ENCODE results near the gene LHX3. TPM values are rescaled to one million over a fixed set of nuclear protein-coding genes. Genes with fewer than 3 reads are reported as not detected.

Gene LHX3
- total and polyA plus RNA-seq, 2 donors from 2014 or later, result not detected

DNA sequence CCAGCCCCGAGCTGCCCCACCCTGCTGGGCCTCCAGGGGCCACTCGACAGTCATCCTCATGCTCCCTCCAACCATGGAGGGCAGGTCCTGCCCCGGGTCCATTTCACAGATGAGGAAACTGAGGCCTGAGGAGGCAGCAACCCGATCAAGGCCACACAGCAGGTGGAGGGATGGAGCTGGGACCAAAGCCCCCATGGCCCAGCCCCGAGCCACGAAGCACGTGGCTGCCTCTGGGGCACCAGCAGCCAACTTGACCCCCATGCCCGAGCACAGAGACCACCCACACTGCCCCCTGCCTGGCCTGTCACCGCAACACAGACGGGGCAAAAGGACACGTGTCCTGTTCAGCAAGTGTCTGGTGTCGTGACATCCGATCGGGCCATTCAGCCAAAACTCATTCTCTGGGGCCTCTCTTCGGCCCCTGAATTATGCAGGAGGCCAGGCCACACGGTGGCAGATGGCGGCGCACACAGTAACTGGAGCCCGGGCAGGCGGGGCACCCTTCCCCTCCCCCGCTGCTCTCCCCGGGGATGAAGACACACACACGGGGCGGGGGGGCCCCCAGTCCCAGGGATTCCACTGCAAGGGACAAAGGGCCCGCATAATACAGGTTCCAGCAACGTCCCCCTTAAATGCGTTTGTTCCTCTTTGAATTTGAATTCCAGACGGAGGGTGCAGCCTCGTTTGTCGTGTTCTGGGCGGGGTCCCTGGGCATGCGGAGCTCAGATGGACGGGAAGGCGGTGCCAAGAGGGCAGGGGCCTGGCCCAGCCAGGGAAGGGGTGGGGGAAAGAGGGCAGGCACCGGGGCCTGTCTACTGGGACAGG, 56.8 kb downstream of the LHX3 start:
- H3K4me1 ChIP-seq (ENCODE audit: control insufficient read depth in 2 of 3, insufficient read depth in 2 of 3, low read depth in 1 of 3, low read length in 3 of 3), result no peaks in the 10 kb centered on the region
- FAIRE-seq (no peak), DNase-seq (peak in 4 of 5 donors; percentile 74 to 83 (median 78))
- H3K27ac ChIP-seq (ENCODE audit: low read depth in 2 of 2, low read length in 2 of 2), result no peak overlapping the region
- no peak overlapping the region for H3K9ac ChIP-seq (ENCODE audit: low read length in 3 of 3)
- H3K4me3 ChIP-seq (ENCODE audit: low read length in 3 of 3), result no peak overlapping the region
- intact Hi-C loops (cut with DNase I), result no loop called here
- TF ChIP-seq, protein P1, sequence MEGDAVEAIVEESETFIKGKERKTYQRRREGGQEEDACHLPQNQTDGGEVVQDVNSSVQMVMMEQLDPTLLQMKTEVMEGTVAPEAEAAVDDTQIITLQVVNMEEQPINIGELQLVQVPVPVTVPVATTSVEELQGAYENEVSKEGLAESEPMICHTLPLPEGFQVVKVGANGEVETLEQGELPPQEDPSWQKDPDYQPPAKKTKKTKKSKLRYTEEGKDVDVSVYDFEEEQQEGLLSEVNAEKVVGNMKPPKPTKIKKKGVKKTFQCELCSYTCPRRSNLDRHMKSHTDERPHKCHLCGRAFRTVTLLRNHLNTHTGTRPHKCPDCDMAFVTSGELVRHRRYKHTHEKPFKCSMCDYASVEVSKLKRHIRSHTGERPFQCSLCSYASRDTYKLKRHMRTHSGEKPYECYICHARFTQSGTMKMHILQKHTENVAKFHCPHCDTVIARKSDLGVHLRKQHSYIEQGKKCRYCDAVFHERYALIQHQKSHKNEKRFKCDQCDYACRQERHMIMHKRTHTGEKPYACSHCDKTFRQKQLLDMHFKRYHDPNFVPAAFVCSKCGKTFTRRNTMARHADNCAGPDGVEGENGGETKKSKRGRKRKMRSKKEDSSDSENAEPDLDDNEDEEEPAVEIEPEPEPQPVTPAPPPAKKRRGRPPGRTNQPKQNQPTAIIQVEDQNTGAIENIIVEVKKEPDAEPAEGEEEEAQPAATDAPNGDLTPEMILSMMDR (IDR thresholded peaks at IDR 0.05; ENCODE audit: borderline replicate concordance, extremely low read depth, insufficient read depth), result no peak
- H3K9me3 ChIP-seq (ENCODE audit: control insufficient read depth in 2 of 3, insufficient read depth in 1 of 3, low read length in 3 of 3), result no peaks in the 10 kb centered on the region
- no peaks in the 10 kb centered on the region for H3K36me3 ChIP-seq (ENCODE audit: control insufficient read depth in 2 of 3, insufficient read depth in 3 of 3, low read length in 3 of 3)
- H3K27me3 ChIP-seq (ENCODE audit: control insufficient read depth, insufficient read depth, low read length), result peaks cover 3% of the 10 kb centered on the region

DNA sequence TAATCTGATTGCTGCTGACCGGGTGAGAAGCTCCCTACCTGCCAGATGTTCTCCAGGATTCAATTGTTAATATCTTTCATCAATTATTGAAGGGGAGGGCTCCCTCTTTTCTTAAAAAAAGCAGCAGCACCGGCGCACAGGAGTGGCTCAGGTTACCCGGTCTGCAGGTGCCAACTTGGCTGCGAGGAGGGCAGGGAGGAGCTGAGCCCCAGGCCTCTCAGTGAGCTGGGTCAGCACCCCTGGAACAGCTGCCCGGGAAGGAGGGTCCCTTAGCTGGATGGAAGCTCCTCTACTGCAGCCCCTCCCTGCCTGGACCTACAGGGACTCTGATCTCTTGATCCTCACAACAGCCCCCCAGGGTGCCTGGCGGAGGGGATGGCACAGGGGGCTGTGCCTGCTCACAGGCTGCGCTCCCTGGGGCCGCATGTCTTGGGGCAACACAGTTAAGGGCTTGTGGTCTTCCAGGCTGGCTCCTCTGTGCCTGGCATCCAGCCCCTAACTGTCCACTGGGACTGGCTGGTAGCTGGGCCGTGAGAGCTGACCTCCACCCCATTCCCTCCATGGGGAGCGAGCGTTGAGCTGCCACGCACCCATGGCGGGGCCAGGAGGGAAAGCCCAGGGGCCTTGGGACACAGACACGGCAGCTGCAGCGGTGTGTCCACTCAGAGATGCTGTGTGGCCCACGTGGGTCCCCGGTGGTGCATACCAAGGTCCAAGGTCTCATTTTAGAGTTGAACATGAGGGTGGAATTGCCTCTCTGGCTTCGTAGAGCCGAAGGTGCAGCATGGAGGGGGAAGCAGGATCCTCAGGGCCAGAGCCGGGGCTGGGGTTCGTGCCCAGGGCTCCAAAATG, 57.7 kb downstream of the LHX3 start:
- Histone ChIP-seq H3K9me3 (ENCODE audit: control insufficient read depth in 2 of 3, insufficient read depth in 1 of 3, low read length in 3 of 3) (no peaks in the 10 kb centered on the region), H3K27me3 (ENCODE audit: control insufficient read depth, insufficient read depth, low read length) (peaks cover 3% of the 10 kb centered on the region), H3K4me3 (ENCODE audit: low read length in 3 of 3) (no peak overlapping the region), H3K36me3 (ENCODE audit: control insufficient read depth in 2 of 3, insufficient read depth in 3 of 3, low read length in 3 of 3) (no peaks in the 10 kb centered on the region), H3K9ac (ENCODE audit: low read length in 3 of 3) (no peak overlapping the region), H3K4me1 (ENCODE audit: control insufficient read depth in 2 of 3, insufficient read depth in 2 of 3, low read depth in 1 of 3, low read length in 3 of 3) (no peaks in the 10 kb centered on the region), H3K27ac (ENCODE audit: low read depth in 2 of 2, low read length in 2 of 2) (no peak overlapping the region)
- intact Hi-C loops (cut with DNase I), result no loop called here
- TF ChIP-seq, protein P1 (IDR thresholded peaks at IDR 0.05; ENCODE audit: borderline replicate concordance, extremely low read depth, insufficient read depth), result no peak
- FAIRE-seq (no peak), DNase-seq (no peak)

Other genes with a start within 250 kb of the LHX3 start
- 40.2 TPM for gene UBAC1, start 243.8 kb downstream of the LHX3 start, total RNA-seq
- 52.6 TPM for gene UBAC1, start 243.8 kb downstream of the LHX3 start, polyA plus RNA-seq (ENCODE audit: insufficient read depth, low read depth, low replicate concordance)
- gene NACC2, start 109.8 kb downstream of the LHX3 start, total RNA-seq, result 30.9 TPM
- 7.1 TPM for gene NACC2, start 109.8 kb downstream of the LHX3 start, polyA plus RNA-seq (ENCODE audit: insufficient read depth, low read depth, low replicate concordance)
- gene TMEM250, start 86.3 kb downstream of the LHX3 start, total RNA-seq, result 33.1 TPM
- 22.2 TPM for gene TMEM250, start 86.3 kb downstream of the LHX3 start, polyA plus RNA-seq (ENCODE audit: insufficient read depth, low read depth, low replicate concordance)
- gene QSOX2, start 40.7 kb upstream of the LHX3 start, total RNA-seq, result 10.1 TPM
- 4.0 TPM for gene QSOX2, start 40.7 kb upstream of the LHX3 start, polyA plus RNA-seq (ENCODE audit: insufficient read depth, low read depth, low replicate concordance)
- gene CCDC187, start 99.0 kb upstream of the LHX3 start, total RNA-seq, result 2.3 TPM
- 0.84 TPM for gene CCDC187, start 99.0 kb upstream of the LHX3 start, polyA plus RNA-seq (ENCODE audit: insufficient read depth, low read depth, low replicate concordance)
- gene GPSM1, start 122.4 kb upstream of the LHX3 start, total RNA-seq, result 11.6 TPM
- gene GPSM1, start 122.4 kb upstream of the LHX3 start, polyA plus RNA-seq (ENCODE audit: insufficient read depth, low read depth, low replicate concordance), result 11.9 TPM
- gene DNLZ, start 158.6 kb upstream of the LHX3 start, total RNA-seq, result 22.1 TPM
- gene DNLZ, start 158.6 kb upstream of the LHX3 start, polyA plus RNA-seq (ENCODE audit: insufficient read depth, low read depth, low replicate concordance), result 30.4 TPM
- gene CARD9, start 168.5 kb upstream of the LHX3 start, total RNA-seq, result 7.0 TPM
- gene CARD9, start 168.5 kb upstream of the LHX3 start, polyA plus RNA-seq (ENCODE audit: insufficient read depth, low read depth, low replicate concordance), result 1.5 TPM
- 11.0 TPM for gene SNAPC4, start 195.0 kb upstream of the LHX3 start, total RNA-seq
- 3.2 TPM for gene SNAPC4, start 195.0 kb upstream of the LHX3 start, polyA plus RNA-seq (ENCODE audit: insufficient read depth, low read depth, low replicate concordance)
- gene ENTR1, start 205.5 kb upstream of the LHX3 start, total RNA-seq, result 36.2 TPM
- gene ENTR1, start 205.5 kb upstream of the LHX3 start, polyA plus RNA-seq (ENCODE audit: insufficient read depth, low read depth, low replicate concordance), result 25.9 TPM
- 45.6 TPM for gene PMPCA, start 205.5 kb upstream of the LHX3 start, total RNA-seq
- 50.1 TPM for gene PMPCA, start 205.5 kb upstream of the LHX3 start, polyA plus RNA-seq (ENCODE audit: insufficient read depth, low read depth, low replicate concordance)
- 14.0 TPM for gene INPP5E, start 234.7 kb upstream of the LHX3 start, total RNA-seq
- 6.9 TPM for gene INPP5E, start 234.7 kb upstream of the LHX3 start, polyA plus RNA-seq (ENCODE audit: insufficient read depth, low read depth, low replicate concordance)